Hindlimb muscle (tissue), 1 donor: ENCODE results near the gene HTR3E. TPM values are rescaled to one million over a fixed set of nuclear protein-coding genes. Genes with fewer than 3 reads are reported as not detected.

ENCODE experiments used
- polyA plus RNA-seq: library from polyadenylated mRNA; unstranded; fragments of 120-200 nt; gene quantifications from one replicate; pipeline ENCODE4 v1.2.1, GENCODE V29; 2013; ENCODE audit not compliant: insufficient read length

Gene HTR3E
- polyA plus RNA-seq, 1 donor, result 0.14 TPM

Other genes starting within 250 kb of the HTR3E start
- gene PARL, start 212.2 kb upstream of the HTR3E start, polyA plus RNA-seq, result 35.5 TPM
- 28.1 TPM for gene ABCC5, start 79.2 kb upstream of the HTR3E start, polyA plus RNA-seq
- not detected for gene HTR3D, start 65.3 kb upstream of the HTR3E start, polyA plus RNA-seq
- gene HTR3C, start 44.0 kb upstream of the HTR3E start, polyA plus RNA-seq, result not detected
- gene EIF2B5, start 38.3 kb downstream of the HTR3E start, polyA plus RNA-seq, result 41.3 TPM
- 97.4 TPM for gene DVL3, start 58.3 kb downstream of the HTR3E start, polyA plus RNA-seq
- gene AP2M1, start 77.8 kb downstream of the HTR3E start, polyA plus RNA-seq, result 175 TPM
- gene ABCF3, start 89.1 kb downstream of the HTR3E start, polyA plus RNA-seq, result 51.5 TPM
- gene VWA5B2, start 132.5 kb downstream of the HTR3E start, polyA plus RNA-seq, result 0.63 TPM
- 25.5 TPM for gene ALG3, start 151.9 kb downstream of the HTR3E start, polyA plus RNA-seq
- gene EEF1AKMT4, start 152.6 kb downstream of the HTR3E start, polyA plus RNA-seq, result 1.0 TPM
- gene CAMK2N2, start 164.5 kb downstream of the HTR3E start, polyA plus RNA-seq, result not detected
- not detected for gene ECE2, start 179.0 kb downstream of the HTR3E start, polyA plus RNA-seq
- 169 TPM for gene PSMD2, start 202.2 kb downstream of the HTR3E start, polyA plus RNA-seq
- 197 TPM for gene EIF4G1, start 217.5 kb downstream of the HTR3E start, polyA plus RNA-seq
- 9.7 TPM for gene FAM131A, start 240.5 kb downstream of the HTR3E start, polyA plus RNA-seq